ENCODE measurements around the gene HSPA14.
"Not testable (repeated sequence)": the region's sequence is repeated elsewhere in the genome, so short reads cannot be mapped to it uniquely, and the experiment has no call there.

The HSPA14 gene

DNA sequence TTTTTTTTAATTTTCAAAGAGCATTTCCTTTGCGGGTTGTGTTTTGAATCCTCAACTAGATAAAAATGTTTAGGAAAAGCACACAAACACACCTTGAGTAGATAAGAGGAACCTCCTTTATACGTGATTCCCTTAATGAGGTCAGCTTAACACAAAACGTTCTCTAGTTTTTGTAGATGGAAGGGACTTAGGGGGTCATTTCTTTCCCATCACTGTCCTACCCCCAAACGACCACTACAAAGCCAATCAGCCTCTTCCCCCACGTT lies 41.8 kb downstream of the HSPA14 start:
- in situ Hi-C loops (cut with MboI; ENCODE audit: low sequenced_read_pairs) = no loop called here
- Histone ChIP-seq H3K9me3 (no peaks in the 10 kb centered on the region), H3K4me3 (peak overlapping the region; percentile 95), H3K4me1 (peaks cover 19% of the 10 kb centered on the region), H3K36me3 (replicated peaks) (peaks cover 25% of the 10 kb centered on the region), H3K27me3 (ENCODE audit: low read depth) (no peaks in the 10 kb centered on the region)
- no peak for DNase-seq (ENCODE audit: low spot score in 2 of 2)

DNA sequence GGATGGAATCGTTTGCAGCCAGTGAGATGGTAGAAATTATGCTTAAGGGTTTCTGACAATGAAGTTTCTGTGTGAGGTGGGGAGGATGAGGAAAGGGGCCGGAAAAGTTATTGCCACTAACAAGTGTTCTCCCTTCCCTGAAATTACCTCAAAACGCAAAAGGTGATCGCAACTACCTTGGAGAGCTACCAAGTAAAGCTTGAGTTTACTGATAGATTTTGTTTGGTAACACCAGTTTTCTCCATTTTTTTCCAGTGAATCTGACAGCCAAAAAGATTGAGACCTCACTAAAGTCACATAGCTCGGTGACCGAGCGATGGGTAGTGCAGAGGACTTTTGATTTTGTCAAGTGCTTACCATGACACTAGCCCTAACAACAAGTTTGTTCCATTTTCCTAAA lies 42.1 kb downstream of the HSPA14 start:
- Histone ChIP-seq H3K36me3 (replicated peaks) (peaks cover 25% of the 10 kb centered on the region), H3K27me3 (ENCODE audit: low read depth) (no peaks in the 10 kb centered on the region), H3K9me3 (no peaks in the 10 kb centered on the region), H3K4me1 (peaks cover 19% of the 10 kb centered on the region), H3K4me3 (peak overlapping the region; percentile 95)
- in situ Hi-C loops (cut with MboI; ENCODE audit: low sequenced_read_pairs) = no loop called here
- peak in 1 of 2 experiments; percentile 3 for DNase-seq (ENCODE audit: low spot score in 2 of 2)

DNA sequence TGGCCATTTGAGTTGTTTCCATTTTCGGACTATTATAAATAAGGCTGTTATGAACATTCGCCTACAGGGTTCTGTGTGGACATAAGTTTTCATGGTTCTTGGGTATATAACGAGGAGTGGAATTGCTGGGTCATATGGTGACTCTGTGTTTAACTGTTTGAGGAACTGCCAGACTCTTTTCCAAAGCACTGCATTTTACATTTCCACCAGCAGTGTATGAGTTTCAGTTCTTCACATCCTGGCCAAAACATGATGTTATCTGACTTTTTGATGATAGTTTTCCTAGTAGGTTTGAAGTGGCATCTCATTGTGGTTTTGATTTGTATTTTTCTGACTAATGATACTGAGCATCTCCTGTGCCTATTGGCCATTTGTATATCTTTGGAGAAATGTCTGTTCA lies 46.0 kb downstream of the HSPA14 start:
- in situ Hi-C loops (cut with MboI; ENCODE audit: low sequenced_read_pairs) = no loop called here
- Histone ChIP-seq H3K9me3 (no peaks in the 10 kb centered on the region), H3K27me3 (ENCODE audit: low read depth) (no peaks in the 10 kb centered on the region), H3K36me3 (replicated peaks) (peaks cover 44% of the 10 kb centered on the region), H3K4me3 (no peak overlapping the region), H3K4me1 (peaks cover 14% of the 10 kb centered on the region)
- DNase-seq (ENCODE audit: low spot score in 2 of 2) = no peak

DNA sequence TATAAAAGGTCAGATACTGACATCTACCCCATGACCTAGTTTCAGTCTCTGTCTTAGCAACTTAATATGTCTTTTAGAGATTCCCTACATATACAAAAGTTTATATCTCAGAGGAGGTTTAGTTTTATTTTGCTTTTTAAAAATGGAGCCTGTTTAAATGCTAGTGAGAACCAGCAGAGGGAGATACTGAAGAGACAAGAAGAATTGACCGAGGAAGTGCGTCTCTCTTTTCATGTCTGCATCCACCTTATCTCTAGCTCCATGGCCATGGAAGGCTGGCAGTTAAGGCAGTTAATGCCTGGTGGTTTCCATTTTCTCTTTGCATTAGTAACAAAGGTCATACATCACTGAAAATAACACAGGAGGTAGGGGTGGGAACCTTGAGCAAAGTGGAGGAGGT lies 51.2 kb downstream of the HSPA14 start:
- Histone ChIP-seq H3K36me3 (replicated peaks) (peaks cover 27% of the 10 kb centered on the region), H3K4me3 (no peak overlapping the region), H3K27me3 (ENCODE audit: low read depth) (no peaks in the 10 kb centered on the region), H3K9me3 (no peaks in the 10 kb centered on the region), H3K4me1 (no peaks in the 10 kb centered on the region)
- DNase-seq (ENCODE audit: low spot score in 2 of 2) = no peak
- in situ Hi-C loops (cut with MboI; ENCODE audit: low sequenced_read_pairs) = no loop called here

DNA sequence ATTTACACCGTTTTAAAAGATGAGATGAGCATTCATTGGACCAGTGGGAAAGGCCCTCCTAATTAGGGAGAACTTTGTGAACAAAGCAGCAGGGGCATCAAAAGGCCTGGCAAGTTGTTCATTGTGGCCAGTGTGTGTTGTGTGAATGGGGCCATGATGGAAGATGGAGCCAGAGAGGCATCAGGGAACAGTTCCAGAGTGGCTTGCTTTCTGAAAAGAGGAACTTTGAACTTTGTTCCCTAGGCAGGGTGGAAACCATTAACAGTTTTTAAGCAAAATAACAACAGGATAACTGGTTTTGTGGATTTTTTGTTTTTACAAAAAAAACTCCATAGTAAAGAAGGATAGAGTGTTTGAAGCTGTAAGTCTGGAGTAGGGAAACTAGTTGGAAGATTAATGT lies 53.0 kb downstream of the HSPA14 start:
- in situ Hi-C loops (cut with MboI; ENCODE audit: low sequenced_read_pairs) = no loop called here
- DNase-seq (ENCODE audit: low spot score in 2 of 2) = no peak

DNA sequence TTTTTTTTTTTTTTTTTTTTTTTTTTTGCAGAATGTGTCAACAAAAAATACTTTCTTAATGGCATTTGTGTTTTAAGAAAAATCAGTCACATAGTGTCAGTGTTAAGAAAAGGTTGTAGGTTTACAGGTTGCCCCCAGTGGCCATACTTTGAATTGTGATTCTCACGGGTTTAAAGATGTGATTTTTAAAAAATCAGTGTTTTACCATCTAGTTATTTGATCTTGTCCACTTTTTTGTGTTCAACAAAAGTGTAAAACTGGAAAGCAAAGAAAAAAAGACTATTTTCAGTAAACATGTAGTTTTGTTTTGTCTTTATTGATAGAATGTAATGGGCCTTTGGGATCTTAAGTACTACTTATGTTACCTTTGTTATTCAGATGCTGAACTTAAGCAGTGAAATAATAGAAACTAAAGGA lies 66.2 kb downstream of the HSPA14 start:
- Histone ChIP-seq H3K9me3 (no peaks in the 10 kb centered on the region), H3K36me3 (replicated peaks) (peaks cover 76% of the 10 kb centered on the region), H3K4me1 (peaks cover 3% of the 10 kb centered on the region; the same call in 1 of the 2 replicates), H3K27me3 (ENCODE audit: low read depth) (no peaks in the 10 kb centered on the region), H3K4me3 (no peak overlapping the region)
- DNase-seq (ENCODE audit: low spot score in 2 of 2) = peak; percentile 32 to 35
- in situ Hi-C loops (cut with MboI; ENCODE audit: low sequenced_read_pairs) = no loop called here

More for the DNA sequence above, 53.0 kb downstream of the HSPA14 start:
- no peaks in the 10 kb centered on the region for H3K9me3 ChIP-seq
- H3K27me3 ChIP-seq (ENCODE audit: low read depth) = no peaks in the 10 kb centered on the region
- H3K36me3 ChIP-seq (replicated peaks) = peaks cover 13% of the 10 kb centered on the region
- H3K4me1 ChIP-seq = no peaks in the 10 kb centered on the region
- no peak overlapping the region for H3K4me3 ChIP-seq

DNA sequence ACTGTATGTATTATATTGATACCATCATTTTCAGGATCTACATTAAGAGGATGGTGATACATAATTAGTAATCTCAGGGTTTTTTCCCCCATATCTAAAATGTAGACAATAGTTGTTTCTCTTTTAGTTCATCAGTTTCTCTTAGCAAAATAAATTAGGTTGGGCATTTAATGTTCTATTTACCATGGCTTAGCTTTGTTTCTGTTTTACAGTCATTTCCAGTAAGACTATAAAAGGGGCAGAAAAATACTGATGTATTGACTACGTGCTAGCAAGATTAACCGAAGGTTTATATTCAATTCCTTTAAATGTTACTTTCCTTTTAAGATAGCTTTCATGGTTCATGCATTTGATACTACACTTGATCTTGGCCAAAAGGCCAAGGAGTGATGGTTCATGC lies 66.8 kb downstream of the HSPA14 start:
- in situ Hi-C loops (cut with MboI; ENCODE audit: low sequenced_read_pairs) = no loop called here
- H3K27me3 ChIP-seq (ENCODE audit: low read depth) = no peaks in the 10 kb centered on the region
- H3K4me3 ChIP-seq = no peak overlapping the region
- peaks cover 76% of the 10 kb centered on the region for H3K36me3 ChIP-seq (replicated peaks)
- no peak for DNase-seq (ENCODE audit: low spot score in 2 of 2)
- H3K4me1 ChIP-seq = peaks cover 3% of the 10 kb centered on the region; the same call in 1 of the 2 replicates
- no peaks in the 10 kb centered on the region for H3K9me3 ChIP-seq

DNA sequence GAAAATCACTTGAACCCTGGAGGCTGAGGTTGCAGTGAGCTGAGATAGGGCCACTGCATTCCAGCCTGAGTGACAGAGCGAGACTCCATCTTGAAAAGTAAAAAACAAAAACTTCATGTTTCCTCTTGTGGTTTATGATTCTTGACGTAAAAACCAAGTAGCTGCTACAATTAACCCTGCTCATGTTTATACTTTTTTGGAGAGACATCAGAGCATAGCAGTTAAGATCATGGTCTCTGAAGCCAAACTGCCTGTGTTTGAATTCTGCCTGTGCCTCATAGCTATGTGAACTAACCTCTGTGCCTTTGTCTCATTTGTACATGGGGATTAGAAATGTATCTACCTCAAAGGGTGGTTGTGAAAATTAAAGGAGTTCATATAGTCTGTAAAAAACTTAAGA lies 67.8 kb downstream of the HSPA14 start:
- no peak for DNase-seq (ENCODE audit: low spot score in 2 of 2)
- H3K4me1 ChIP-seq = peaks cover 3% of the 10 kb centered on the region; the same call in 1 of the 2 replicates
- H3K27me3 ChIP-seq (ENCODE audit: low read depth) = no peaks in the 10 kb centered on the region
- H3K36me3 ChIP-seq (replicated peaks) = peaks cover 75% of the 10 kb centered on the region
- in situ Hi-C loops (cut with MboI; ENCODE audit: low sequenced_read_pairs) = no loop called here
- no peaks in the 10 kb centered on the region for H3K9me3 ChIP-seq
- H3K4me3 ChIP-seq = no peak overlapping the region

DNA sequence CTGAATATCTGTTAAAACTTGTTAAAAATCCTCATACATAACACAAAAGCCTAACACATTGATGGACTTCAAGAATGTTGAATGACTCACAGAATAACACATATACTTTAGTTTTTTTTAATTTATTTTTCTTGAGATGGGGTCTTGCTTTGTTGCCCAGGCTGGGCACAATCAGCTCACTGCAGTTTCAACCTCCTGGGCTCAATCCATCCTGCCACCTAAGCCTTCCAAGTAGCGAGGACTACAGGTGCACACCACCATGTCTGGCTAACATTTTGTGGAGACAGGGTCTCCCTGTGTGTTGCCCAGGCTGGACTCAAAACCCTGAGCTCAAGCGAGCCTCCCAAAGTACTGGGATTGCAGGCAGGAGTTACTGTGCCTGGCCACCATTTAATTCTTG lies 68.7 kb downstream of the HSPA14 start:
- H3K4me1 ChIP-seq = peaks cover 3% of the 10 kb centered on the region; the same call in 1 of the 2 replicates
- DNase-seq (ENCODE audit: low spot score in 2 of 2) = no peak
- peaks cover 79% of the 10 kb centered on the region for H3K36me3 ChIP-seq (replicated peaks)
- no peak overlapping the region for H3K4me3 ChIP-seq
- H3K27me3 ChIP-seq (ENCODE audit: low read depth) = no peaks in the 10 kb centered on the region
- in situ Hi-C loops (cut with MboI; ENCODE audit: low sequenced_read_pairs) = no loop called here
- H3K9me3 ChIP-seq = no peaks in the 10 kb centered on the region

DNA sequence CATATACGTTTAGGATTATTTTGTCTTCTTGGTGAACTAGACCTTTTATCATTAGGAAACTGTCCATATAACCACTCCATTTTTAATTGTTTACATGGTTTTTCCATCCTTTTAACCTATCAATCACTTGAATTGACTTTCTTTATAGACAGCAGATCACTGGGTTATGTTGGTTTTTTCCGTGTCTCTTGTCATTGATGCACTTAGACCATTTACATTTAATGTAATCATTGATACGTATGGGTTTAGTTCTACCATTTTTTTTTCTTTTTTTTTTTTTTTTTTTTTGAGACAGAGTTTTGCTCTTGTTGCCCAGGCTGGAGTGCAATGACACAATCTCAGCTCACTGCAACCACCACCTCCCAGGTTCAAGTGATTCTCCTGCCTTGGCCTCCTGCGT lies 69.5 kb downstream of the HSPA14 start:
- DNase-seq (ENCODE audit: low spot score in 2 of 2); H3K4me1 ChIP-seq; H3K4me3 ChIP-seq; in situ Hi-C loops (cut with MboI; ENCODE audit: low sequenced_read_pairs); H3K9me3 ChIP-seq; H3K27me3 ChIP-seq (ENCODE audit: low read depth): not testable (repeated sequence)
- peaks cover 70% of the 10 kb centered on the region for H3K36me3 ChIP-seq (replicated peaks)

DNA sequence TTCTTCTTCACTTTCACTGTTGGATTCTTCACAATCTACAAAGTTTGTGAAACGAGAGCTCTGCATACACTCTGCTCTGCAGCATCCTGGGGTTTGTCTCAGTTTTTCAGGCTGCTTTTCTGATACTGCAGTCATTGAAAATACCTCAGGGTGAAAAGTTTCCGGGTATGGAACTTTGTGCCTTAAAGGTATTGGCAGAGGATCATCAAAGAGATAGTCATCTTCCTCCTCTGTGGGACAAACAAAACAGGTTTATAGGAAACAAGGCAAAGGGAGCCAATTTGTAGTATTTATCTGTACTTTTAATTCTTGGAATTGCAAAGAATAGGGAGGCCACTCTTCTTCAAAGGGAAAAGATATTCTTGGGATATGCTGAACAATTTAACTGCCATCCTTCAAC lies 71.0 kb downstream of the HSPA14 start:
- no peak for DNase-seq (ENCODE audit: low spot score in 2 of 2)
- in situ Hi-C loops (cut with MboI; ENCODE audit: low sequenced_read_pairs) = no loop called here
- Histone ChIP-seq H3K9me3 (no peaks in the 10 kb centered on the region), H3K4me3 (no peak overlapping the region), H3K36me3 (replicated peaks) (peaks cover 67% of the 10 kb centered on the region), H3K27me3 (ENCODE audit: low read depth) (no peaks in the 10 kb centered on the region), H3K4me1 (no peaks in the 10 kb centered on the region)

DNA sequence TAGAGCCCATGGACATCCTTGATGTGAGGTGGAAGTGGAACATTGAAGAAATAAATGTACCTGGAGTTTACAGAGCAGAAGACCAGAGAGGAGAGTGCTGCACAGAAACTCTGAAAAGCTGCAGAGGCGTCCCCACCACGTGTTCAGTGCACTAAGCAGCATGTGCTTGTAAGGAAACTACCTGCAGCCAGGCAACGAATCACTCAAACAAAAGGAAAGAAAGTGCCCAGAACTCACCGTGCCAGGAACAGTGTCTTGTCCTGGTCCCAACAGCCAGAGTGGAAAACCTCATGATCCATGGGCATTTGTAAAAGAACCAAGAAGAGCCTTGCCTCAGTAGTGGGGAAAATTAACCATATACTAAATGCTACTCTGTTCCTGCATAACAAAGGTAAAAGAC lies 72.8 kb downstream of the HSPA14 start:
- H3K36me3 ChIP-seq (replicated peaks) = peaks cover 65% of the 10 kb centered on the region

DNA sequence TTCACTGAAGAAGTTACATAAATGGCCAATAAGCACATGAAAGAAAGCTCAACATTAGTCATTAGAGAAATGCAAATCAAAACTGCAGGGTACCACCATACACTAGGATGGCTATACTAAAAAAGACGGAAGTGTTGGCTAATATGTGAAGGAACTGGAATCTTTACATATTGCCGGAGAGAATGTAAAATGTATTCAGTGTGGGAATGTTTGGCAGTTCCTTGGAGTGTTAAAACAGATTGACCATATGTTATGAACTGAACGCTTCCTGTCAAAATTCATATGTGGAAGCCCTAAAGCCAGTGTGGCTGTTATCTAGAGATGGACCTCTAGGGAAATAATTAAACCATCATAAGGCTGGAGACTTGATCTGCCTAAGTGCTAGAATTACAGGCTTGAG lies 73.7 kb downstream of the HSPA14 start:
- H3K4me3 ChIP-seq = no peak overlapping the region
- no peaks in the 10 kb centered on the region for H3K27me3 ChIP-seq (ENCODE audit: low read depth)
- no peaks in the 10 kb centered on the region for H3K4me1 ChIP-seq
- no peaks in the 10 kb centered on the region for H3K9me3 ChIP-seq
- no peak for DNase-seq (ENCODE audit: low spot score in 2 of 2)
- H3K36me3 ChIP-seq (replicated peaks) = peaks cover 67% of the 10 kb centered on the region
- in situ Hi-C loops (cut with MboI; ENCODE audit: low sequenced_read_pairs) = no loop called here

More for the DNA sequence above, 72.8 kb downstream of the HSPA14 start:
- Histone ChIP-seq H3K9me3 (no peaks in the 10 kb centered on the region), H3K4me1 (no peaks in the 10 kb centered on the region), H3K27me3 (ENCODE audit: low read depth) (no peaks in the 10 kb centered on the region), H3K4me3 (no peak overlapping the region)
- in situ Hi-C loops (cut with MboI; ENCODE audit: low sequenced_read_pairs) = no loop called here
- no peak for DNase-seq (ENCODE audit: low spot score in 2 of 2)

DNA sequence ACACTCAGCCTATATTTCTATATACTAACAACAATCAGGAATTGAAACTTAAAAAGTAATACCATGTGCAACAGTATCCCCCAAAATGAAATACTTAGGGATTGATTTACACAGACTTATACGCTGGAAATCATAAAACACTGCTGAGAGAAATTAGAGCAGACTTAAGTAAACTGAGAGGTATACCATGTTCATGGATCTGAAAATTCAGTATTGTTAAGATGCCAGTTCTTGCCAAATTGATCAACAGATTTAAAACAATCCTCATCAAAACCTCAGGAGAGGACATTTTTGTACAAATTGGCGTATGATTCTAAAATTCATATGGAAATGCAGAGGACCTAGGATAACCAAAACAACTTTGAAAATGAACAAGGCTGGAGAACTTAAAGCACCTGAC lies 78.5 kb downstream of the HSPA14 start:
- Histone ChIP-seq H3K4me3 (no peak overlapping the region), H3K36me3 (replicated peaks) (peaks cover 68% of the 10 kb centered on the region), H3K27me3 (ENCODE audit: low read depth) (no peaks in the 10 kb centered on the region), H3K9me3 (0 out of 2 replicates have a peak, but pooled peaks cover 6% of the 10 kb centered on the region), H3K4me1 (no peaks in the 10 kb centered on the region)
- in situ Hi-C loops (cut with MboI; ENCODE audit: low sequenced_read_pairs) = no loop called here
- no peak for DNase-seq (ENCODE audit: low spot score in 2 of 2)

DNA sequence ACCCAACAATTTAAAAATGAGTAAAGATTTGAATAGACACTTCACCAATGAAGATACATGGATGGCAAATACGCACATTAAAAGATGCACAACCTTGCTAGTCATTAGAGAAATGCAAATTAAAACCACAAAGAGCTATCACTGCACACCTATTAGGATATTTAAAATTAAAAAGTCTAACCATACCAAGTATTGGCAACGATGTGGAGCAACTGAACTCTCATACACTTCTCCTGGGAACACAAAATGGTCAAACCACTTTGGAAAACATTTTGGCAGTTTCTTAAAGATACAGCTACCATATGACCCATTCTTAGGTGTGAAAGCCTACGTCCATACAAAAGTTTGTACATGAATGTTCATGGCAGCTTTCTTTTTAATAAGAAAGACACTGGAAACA lies 79.7 kb downstream of the HSPA14 start:
- Histone ChIP-seq H3K4me3 (no peak overlapping the region), H3K36me3 (replicated peaks) (peaks cover 76% of the 10 kb centered on the region), H3K27me3 (ENCODE audit: low read depth) (no peaks in the 10 kb centered on the region), H3K9me3 (0 out of 2 replicates have a peak, but pooled peaks cover 6% of the 10 kb centered on the region), H3K4me1 (no peaks in the 10 kb centered on the region)
- no peak for DNase-seq (ENCODE audit: low spot score in 2 of 2)
- in situ Hi-C loops (cut with MboI; ENCODE audit: low sequenced_read_pairs) = no loop called here

All from HAP-1 (cell line).